Activated naive CD4-positive, alpha-beta T cell treated with anti-CD3 and anti-CD28 coated beads, Interleukin-2, amount 10 ng/mL, durations not matched to agents 5 hours and 36 hours (primary cell): ENCODE results near the gene FEZ2. TPM values are rescaled to one million over a fixed set of nuclear protein-coding genes. Genes with fewer than 3 reads are reported as not detected.

ENCODE experiments used
- total RNA-seq, 2 experiments: library from RNA; stranded (reverse); gene quantifications; one replicate each; pipeline ENCODE4 v1.2.3, GENCODE V29; 2021

Gene FEZ2, protein sequence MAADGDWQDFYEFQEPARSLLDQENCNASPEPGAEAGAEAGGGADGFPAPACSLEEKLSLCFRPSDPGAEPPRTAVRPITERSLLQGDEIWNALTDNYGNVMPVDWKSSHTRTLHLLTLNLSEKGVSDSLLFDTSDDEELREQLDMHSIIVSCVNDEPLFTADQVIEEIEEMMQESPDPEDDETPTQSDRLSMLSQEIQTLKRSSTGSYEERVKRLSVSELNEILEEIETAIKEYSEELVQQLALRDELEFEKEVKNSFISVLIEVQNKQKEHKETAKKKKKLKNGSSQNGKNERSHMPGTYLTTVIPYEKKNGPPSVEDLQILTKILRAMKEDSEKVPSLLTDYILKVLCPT
- total RNA-seq: 10 to 100 TPM; 17.2 to 17.5 TPM

DNA sequence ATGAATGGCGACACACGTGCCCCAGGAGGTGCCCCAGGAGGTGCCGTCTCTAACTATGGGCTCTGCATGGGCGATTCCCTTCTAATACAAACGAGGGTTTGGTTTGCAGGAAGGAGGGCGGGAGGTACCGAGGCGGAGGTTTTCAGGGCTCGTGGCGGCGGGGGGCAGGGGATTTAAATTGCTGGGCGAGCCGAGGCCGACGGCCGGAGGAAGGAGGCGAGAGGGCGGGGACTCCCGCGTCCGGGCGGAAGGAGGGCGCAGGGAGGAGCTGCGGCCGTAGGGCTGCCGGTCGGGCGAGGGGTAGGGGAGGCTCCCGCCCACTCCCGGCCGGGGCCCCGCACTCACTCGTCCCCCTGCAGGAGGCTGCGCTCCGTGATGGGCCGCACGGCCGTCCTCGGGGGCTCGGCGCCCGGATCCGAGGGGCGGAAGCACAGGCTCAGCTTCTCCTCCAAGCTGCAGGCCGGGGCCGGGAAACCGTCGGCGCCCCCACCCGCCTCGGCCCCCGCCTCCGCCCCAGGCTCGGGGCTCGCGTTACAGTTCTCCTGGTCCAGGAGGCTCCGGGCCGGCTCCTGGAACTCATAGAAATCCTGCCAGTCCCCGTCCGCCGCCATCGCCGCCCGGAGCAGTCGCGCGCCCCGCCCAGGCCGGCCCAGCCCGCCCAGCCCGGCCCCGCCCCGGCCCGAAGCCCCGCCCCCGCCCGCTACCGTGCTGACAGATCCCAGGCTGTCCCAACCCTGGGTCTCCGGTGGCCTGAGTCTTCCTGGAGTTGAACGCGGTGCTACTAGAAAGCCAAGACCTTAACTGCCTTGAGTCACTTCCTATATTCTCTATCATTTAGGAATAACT lies at the start of gene FEZ2:
Gene FEZ2, minus strand, starts transcription at position 637 of the 846 bp plus-strand sequence. Its CDS starts 26 bp downstream, at position 611.

Other genes starting within 250 kb of the FEZ2 start
- 1 to 10 TPM; 4.2 to 4.9 TPM for gene CRIM1, start 242.4 kb downstream of the FEZ2 start, total RNA-seq
- not detected for gene VIT, start 98.5 kb upstream of the FEZ2 start, total RNA-seq